BJ (cell line): ENCODE results near the gene ZFP62. TPM values are rescaled to one million over a fixed set of nuclear protein-coding genes. Genes with fewer than 3 reads are reported as not detected.
A peak's percentile ranks its signal among the peaks of the same experiment; 100 is the strongest.

ENCODE experiments used
- CTCF ChIA-PET: fragments of 350-600 bp; formaldehyde crosslinking; extraction: SDS; loops from one replicate; lab custom pipeline; 2021; ENCODE audit warnings: antibody characterized with exemption, inconsistent platforms; lab: Yijun Ruan, JAX
- POLR2A ChIA-PET: fragments of 300-600 bp; sonication (Branson Sonifier 250); formaldehyde crosslinking; extraction: SDS; loops from one replicate; lab custom pipeline; 2021; ENCODE audit warnings: antibody characterized with exemption; lab: Charles Lee
- DNase-seq: peaks from one replicate; pipeline ENCODE4 v3.0.0-alpha.2; 2011; ENCODE audit warnings: low read depth
- H3K27me3 ChIP-seq: 2 replicates; pipeline ENCODE4 v1.6.0; 2011; ENCODE audit warnings: low read length; ENCODE audit not compliant: control insufficient read depth, insufficient read depth
- H3K36me3 ChIP-seq: 2 replicates; pipeline ENCODE4 v1.5.1; 2011; ENCODE audit warnings: low read length; ENCODE audit not compliant: control insufficient read depth, insufficient read depth
- H3K4me3 ChIP-seq: 2 replicates; pipeline ENCODE4 v1.5.1; 2011; ENCODE audit warnings: low read depth, mild to moderate bottlenecking, control low read depth, low read length
- CTCF ChIP-seq: IDR thresholded peaks from 2 replicates; pipeline ENCODE4 v1.5.1; 2011; ENCODE audit warnings: low read depth, mild to moderate bottlenecking, control low read depth, inconsistent platforms, low read length, moderate library complexity; ENCODE audit not compliant: insufficient read depth
- polyA minus RNA-seq: library from RNA; depleted of rRNA, polyadenylated mRNA; stranded (reverse); fragments of >200 nt; gene quantifications from 2 replicates; pipeline ENCODE4 v1.2.3, GENCODE V29; 2011; rRNA and poly(A)+ RNA removed
- polyA plus RNA-seq: library from polyadenylated mRNA; depleted of rRNA; stranded (reverse); fragments of >200 nt; gene quantifications from 2 replicates; pipeline ENCODE4 v1.2.3, GENCODE V29; 2011; rRNA removed

ZFP62 gene
- polyA plus RNA-seq (5.4 and 9.3 TPM in 2 replicates), polyA minus RNA-seq (5.5 and 6.5 TPM in 2 replicates)

DNA sequence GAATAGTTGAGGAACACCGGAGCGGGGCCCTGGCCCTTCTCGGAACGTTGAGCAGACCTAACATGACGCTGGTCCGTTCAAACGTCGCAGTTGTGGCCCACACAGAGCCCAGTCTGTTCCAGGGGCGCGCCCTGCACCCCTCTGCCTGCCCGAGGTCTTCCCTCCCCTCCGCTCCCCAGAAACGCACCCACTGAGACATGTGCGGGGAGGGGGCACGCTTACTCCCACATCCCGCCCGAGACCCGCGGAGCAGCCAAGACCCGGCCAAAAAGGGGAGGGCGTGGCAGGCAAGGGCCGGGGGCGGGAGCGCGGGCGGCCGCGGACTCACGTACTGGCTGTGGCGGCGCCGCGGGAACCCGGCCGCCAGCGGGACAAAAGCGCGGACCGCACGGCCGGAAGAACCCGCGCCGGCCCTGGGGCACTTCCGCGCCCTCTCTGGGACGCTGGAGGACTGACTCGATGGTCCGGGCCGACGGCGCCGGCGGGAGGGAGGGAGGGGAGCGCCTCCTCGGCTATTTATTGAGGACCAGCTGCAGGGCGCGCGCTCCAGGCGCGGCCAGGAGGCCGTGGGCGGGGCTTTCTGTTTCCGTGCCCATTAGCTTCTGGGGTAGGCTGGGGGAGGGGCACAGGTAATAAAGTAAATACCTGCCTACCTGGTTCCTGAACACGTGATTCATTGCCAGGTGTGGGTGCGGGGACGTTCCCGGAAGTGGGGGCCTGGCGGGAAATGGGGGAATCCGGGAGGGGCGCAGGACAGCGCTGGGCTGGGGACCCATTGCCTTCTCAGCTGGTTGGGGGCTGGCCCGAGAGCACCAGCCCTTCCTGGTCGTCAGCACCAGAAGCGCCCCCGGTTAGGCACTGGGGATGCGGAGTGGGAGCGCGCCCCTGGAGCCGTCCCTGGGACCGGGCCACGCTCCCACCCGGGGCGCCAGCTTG lies at the start of gene ZFP62:
Gene ZFP62, minus strand, starts transcription at position 390 of the 936 bp plus-strand sequence. Its CDS starts 57 bp downstream, at position 333.
- CTCF ChIA-PET = interaction anchor here (1.2 kb wide), 1 partner anchor 8 kb away, joined by 5 read pairs; no protein-coding TSS in a partner anchor
- no peaks in the 10 kb centered on the region for H3K36me3 ChIP-seq
- H3K27me3 ChIP-seq = no peaks in the 10 kb centered on the region
- peak; percentile 37 for DNase-seq
- POLR2A ChIA-PET = no interaction called here
- TF ChIP-seq CTCF = no peak
- H3K4me3 ChIP-seq = peak within 1 kb of the TSS; percentile 97

- DNase-seq = no peak
- CTCF ChIA-PET = no interaction called here
- TF ChIP-seq CTCF = no peak
- POLR2A ChIA-PET = no interaction called here
- H3K27me3 ChIP-seq = no peaks in the 10 kb centered on the region
- H3K4me3 ChIP-seq = no peak overlapping the region
- no peaks in the 10 kb centered on the region for H3K36me3 ChIP-seq
These were observed 49.7 kb upstream of the ZFP62 start for GRCh38 chr5:180910735-180911134.

DNA sequence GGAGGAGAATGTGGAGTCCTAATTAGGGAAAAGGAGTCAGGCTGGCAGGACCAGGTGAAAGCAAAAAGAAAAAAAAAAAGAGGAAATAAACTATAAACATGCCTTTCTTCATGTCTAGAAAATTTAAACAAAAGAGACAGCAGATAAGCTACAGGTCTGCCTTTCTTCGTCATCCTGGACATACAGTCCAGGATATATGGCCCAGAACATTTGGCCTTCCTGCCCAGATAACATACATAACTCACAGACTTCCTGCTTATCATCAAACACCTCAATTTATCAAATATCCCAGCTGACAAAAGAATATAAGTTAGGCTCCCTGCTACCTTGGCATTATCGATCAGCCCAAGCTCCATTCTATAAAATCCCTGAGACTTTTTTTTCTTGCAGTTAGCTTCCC lies 49.1 kb upstream of the ZFP62 start:
- no peak for TF ChIP-seq CTCF
- Histone ChIP-seq H3K36me3 (no peaks in the 10 kb centered on the region), H3K27me3 (no peaks in the 10 kb centered on the region), H3K4me3 (no peak overlapping the region)
- ChIA-PET POLR2A (no interaction called here), CTCF (no interaction called here)
- DNase-seq = no peak

GRCh38 chr5:180909782-180910181 lies 48.7 kb upstream of the ZFP62 start:
- no peak for DNase-seq
- no peak overlapping the region for H3K4me3 ChIP-seq
- POLR2A ChIA-PET = no interaction called here
- no peak for TF ChIP-seq CTCF
- CTCF ChIA-PET = interaction anchor here (1.0 kb wide), 1 partner anchor 164 kb away, joined by 3 read pairs; no protein-coding TSS in a partner anchor
- H3K36me3 ChIP-seq = no peaks in the 10 kb centered on the region
- H3K27me3 ChIP-seq = no peaks in the 10 kb centered on the region

DNA sequence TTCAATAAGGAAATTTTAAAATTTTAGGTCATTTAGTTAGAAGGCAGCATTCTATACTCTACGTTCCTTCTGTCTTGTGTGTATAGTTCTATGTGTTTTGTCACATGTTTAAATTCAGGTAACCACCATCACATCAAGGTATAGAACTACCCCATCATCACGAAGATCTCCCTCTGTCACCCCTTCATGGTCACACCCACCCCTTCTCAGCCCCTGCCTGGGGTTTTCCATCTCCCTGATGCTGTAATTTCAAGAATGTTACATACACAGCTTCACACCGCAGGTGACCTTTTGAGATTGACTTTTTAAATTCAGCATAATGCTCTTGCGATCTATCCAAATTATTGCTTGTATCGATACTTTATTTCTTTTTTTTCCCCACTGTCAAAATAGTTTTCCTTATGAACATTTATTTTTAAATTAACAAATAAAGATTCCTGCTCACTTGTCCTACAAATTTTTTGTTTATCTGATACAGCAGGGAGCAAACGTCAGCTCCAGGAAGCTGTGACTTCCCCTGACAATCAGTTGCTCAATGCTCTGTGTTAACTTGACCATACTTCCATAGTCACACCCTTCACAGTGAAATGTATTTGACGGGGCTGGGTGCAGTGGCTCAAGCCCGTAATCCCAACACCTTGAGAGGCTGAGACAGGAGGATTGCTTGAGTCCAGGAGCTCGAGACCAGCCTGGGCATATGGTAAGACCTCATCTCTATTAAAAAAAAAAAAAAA lies 48.1 kb upstream of the ZFP62 start:
- ChIA-PET POLR2A (no interaction called here), CTCF (interaction anchor here (1.0 kb wide), 1 partner anchor 164 kb away, joined by 3 read pairs; no protein-coding TSS in a partner anchor)
- H3K4me3 ChIP-seq = no peak overlapping the region
- no peak for DNase-seq
- no peak for TF ChIP-seq CTCF
- H3K27me3 ChIP-seq = no peaks in the 10 kb centered on the region
- no peaks in the 10 kb centered on the region for H3K36me3 ChIP-seq
